HT-29 (cell line): ENCODE results near the gene SIGLEC6. TPM values are rescaled to one million over a fixed set of nuclear protein-coding genes. Genes with fewer than 3 reads are reported as not detected.

Experiments
- DNase-seq: peaks from one replicate; pipeline ENCODE4 v3.0.0-alpha.2; 2015; ENCODE audit warnings: low spot score
- total RNA-seq: library from RNA; depleted of rRNA; stranded (reverse); fragments of >200 nt; shearing (Covaris generic); gene quantifications from 2 replicates; pipeline ENCODE4 v1.2.3, GENCODE V29; 2014; rRNA removed

Gene SIGLEC6
- total RNA-seq: not detected in 2 replicates

- no peak for DNase-seq
Measured at GRCh38 chr19:51531349-51532315, at the start of gene SIGLEC6. Gene SIGLEC6, minus strand, starts transcription at chr19:51531670. Its CDS starts 22 bp downstream, at chr19:51531648.

- DNase-seq: no peak
Measured at GRCh38 chr19:51576850-51577249, 45.4 kb upstream of the SIGLEC6 start.

- DNase-seq: no peak
Measured at GRCh38 chr19:51573331-51573730, 41.9 kb upstream of the SIGLEC6 start.

DNA sequence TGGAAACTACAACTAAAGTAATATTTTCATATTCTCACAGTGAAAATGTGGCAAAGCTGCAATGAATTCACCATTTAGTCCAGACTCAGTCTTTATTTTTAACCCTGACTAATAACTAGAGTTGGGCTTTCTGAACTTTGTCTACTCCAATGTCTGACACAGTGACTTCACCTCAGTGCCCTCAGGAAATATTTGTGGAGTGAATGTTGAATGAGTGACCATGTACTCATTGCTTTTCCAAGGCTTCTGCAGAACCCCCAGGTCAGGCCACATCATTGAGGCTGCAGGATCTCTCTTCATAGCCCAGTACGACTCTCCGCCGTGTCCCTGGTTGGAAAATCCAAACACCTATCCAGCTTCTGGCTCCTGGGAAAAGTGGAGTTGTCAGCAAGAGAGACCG, 41.4 kb upstream of the SIGLEC6 start:
- no peak for DNase-seq

GRCh38 chr19:51572410-51572809, 40.9 kb upstream of the SIGLEC6 start:
- no peak for DNase-seq

- DNase-seq: no peak
Measured at GRCh38 chr19:51571599-51571998, 40.1 kb upstream of the SIGLEC6 start.

GRCh38 chr19:51570962-51571575, 39.6 kb upstream of the SIGLEC6 start, which contains the start of gene ZNF175:
Gene ZNF175, plus strand, starts transcription at chr19:51571283. Its CDS starts 2,047 bp downstream, at chr19:51573330.
- DNase-seq: peak; percentile 99

DNA sequence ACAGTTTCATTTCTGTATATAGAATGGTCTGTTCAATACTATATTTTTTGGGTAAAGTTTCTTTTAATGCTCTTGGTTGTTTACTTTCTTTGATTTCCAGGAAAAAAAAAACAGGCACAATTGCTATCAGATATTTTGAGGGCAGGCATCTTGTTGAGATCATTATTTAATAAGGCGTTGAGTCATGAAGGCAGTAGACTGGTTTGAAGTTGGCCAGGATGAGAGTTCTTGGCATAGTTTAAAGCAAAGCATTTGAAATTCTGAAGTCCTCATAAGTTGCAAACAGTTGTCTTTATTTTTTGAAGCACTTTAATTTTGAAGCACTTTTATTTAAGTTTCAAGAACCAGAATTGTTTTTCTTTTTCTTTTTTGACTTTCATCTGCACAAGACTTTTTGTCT, 37.0 kb upstream of the SIGLEC6 start:
- no peak for DNase-seq

DNA sequence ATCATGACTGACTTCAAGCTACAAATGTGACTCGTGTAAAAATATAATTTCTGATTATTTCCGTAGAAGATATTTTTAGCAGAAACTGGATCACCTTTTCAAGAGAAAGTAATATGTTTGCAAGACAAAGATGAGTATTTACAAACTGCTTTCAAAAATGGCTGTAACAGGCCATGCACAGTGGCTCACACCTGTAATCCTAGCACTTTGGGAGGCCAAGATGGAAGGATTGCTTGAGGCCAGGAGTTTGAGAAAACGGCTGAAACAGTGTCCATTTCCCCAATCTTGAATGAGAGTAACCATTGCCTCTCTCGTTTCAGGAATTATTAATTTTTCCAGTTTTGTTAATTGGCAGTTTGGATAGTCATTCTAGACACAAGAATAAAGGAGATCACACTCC, 36.1 kb upstream of the SIGLEC6 start:
- no peak for DNase-seq

DNA sequence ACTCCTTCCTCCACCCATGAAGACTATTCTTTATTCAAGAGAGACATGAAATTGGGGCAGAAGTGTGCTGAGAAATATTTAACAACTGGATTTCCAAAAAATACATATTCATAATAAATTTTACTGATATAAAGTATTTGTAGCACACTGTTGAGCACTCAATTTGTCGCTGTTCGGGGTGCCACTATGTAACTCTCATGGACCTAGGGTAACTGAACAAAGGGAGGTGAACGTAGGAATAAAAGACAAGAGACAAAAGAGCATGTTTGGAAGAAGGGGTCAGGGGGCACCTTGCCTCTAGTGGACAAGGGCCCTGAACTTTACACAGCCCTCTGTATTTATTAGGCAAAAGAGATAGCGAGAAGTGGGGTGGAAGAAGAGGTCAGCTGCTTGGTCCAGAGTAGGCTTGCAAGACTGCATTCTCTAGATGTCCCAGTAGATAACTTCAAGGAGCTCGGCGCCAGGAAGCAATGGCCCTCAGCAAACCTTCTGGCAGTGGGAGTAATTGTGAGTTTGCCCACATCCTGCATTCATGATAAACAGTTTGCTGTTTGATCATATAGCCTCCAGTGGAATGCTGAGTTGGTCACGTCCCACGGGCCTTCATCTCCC, 35.1 kb upstream of the SIGLEC6 start:
- no peak for DNase-seq

GRCh38 chr19:51565583-51565982, 34.1 kb upstream of the SIGLEC6 start:
- DNase-seq: no peak

DNA sequence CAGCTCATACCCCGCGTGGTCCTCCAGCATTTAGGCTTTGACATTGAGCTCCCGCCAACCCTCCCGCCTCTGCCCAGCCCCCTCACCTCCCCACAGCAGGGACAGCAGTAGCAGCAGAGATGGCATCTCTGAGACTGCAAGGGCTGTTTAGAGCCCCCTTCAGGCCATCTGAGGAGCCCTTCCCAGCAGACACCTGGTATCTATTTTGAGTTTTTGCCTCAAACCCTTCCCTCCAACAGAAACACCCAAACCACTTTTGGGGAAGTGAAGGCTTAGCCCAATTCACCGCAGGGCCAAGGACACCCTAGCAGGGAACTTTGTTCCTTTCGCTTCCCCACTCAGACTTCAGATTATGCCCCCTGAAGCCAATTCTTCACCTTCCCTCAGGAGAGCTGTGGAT, 33.3 kb upstream of the SIGLEC6 start:
- DNase-seq: no peak

GRCh38 chr19:51560339-51560738, 28.9 kb upstream of the SIGLEC6 start:
- no peak for DNase-seq

DNA sequence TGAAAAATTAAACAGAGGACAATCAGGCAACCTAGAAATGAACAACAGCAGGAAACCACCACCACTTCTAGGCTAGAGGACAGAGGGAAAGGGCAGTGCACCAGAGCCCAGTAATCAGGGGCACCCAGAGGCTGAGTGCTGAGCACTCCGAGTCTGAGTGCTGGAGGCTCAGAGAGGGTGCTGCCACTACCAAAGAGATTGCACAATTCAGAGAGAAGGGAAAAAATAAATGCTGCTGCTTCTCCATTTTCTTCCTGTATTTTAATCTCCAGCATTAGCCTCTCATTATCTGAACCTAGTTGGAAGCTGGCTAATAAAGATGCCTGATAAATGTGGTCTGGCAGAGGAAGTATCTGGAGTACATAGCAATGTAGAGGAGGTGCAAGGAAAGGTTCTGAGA, 27.8 kb upstream of the SIGLEC6 start:
- no peak for DNase-seq

- peak; percentile 87 for DNase-seq
Measured at GRCh38 chr19:51552996-51553725, 21.7 kb upstream of the SIGLEC6 start.

DNA sequence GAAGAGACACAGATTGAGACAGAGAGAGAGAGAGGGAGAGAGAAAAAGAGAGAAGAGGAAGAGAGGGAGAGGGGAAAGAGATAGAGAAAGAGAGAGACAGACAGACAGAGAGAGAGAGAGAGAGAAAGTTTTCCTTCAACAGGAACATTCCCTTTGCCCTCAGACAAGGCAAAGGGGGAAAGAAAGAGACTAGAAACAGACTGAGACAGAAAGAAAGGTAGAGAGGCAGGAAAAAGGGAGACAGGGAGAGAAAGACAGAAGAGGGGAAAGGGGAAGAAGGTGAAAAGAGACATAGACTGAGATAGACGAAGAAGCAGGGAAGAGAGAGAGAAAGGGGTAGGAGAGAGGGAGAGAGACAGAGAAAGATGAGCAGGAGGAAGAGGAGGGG, 21.1 kb upstream of the SIGLEC6 start:
- no peak for DNase-seq

- DNase-seq: no peak
Measured at GRCh38 chr19:51551673-51552432, 20.4 kb upstream of the SIGLEC6 start.

GRCh38 chr19:51550848-51551672, 19.6 kb upstream of the SIGLEC6 start:
- no peak for DNase-seq

GRCh38 chr19:51549533-51550324, 18.3 kb upstream of the SIGLEC6 start:
- DNase-seq: no peak
